Mesenchymal stem cell (in vitro differentiated cells and primary cell): Measurements from ENCODE around the gene ADGRV1.

Experiments used
- DNase-seq: peaks from one replicate; pipeline ENCODE4 v3.0.0-alpha.2; 2013
- H2AFZ ChIP-seq: one replicate; pipeline ENCODE4 v1.6.1; 2013; ENCODE audit warnings: low read depth, mild to moderate bottlenecking, control low read depth, inconsistent platforms, low read length, moderate library complexity
- H2AK5ac ChIP-seq: 2 replicates; pipeline ENCODE4 v1.6.1; 2013; ENCODE audit warnings: low read length, moderate library complexity, mild to moderate bottlenecking, inconsistent platforms; ENCODE audit not compliant: severe bottlenecking
- H2BK120ac ChIP-seq: one replicate; pipeline ENCODE4 v1.6.1; 2013; ENCODE audit warnings: low read depth, mild to moderate bottlenecking, inconsistent platforms, low read length, moderate library complexity
- H2BK12ac ChIP-seq, 2 experiments: one replicate each; pipeline ENCODE4 v1.6.1; 2013; ENCODE audit warnings: inconsistent platforms in 2 of 2, low read length in 2 of 2, mild to moderate bottlenecking in 2 of 2, moderate library complexity in 2 of 2, control low read depth in 1 of 2
- H2BK15ac ChIP-seq: one replicate; pipeline ENCODE4 v1.6.1; 2013; ENCODE audit warnings: mild to moderate bottlenecking, low read depth, inconsistent platforms; ENCODE audit not compliant: poor library complexity, severe bottlenecking
- H2BK5ac ChIP-seq: 2 replicates; pipeline ENCODE4 v1.6.1; 2013; ENCODE audit warnings: low read depth, mild to moderate bottlenecking, low read length, control low read depth, inconsistent platforms; ENCODE audit not compliant: poor library complexity, severe bottlenecking
- H3K14ac ChIP-seq, 2 experiments: one replicate each; pipeline ENCODE4 v1.6.1; 2013; ENCODE audit warnings: inconsistent platforms in 2 of 2, low read length in 2 of 2, control low read depth in 1 of 2, mild to moderate bottlenecking in 1 of 2, moderate library complexity in 1 of 2
- H3K18ac ChIP-seq, 2 experiments: one replicate each; pipeline ENCODE4 v1.6.1; 2013; ENCODE audit warnings: inconsistent platforms in 2 of 2, low read length in 2 of 2, control low read depth in 1 of 2, low read depth in 1 of 2, mild to moderate bottlenecking in 1 of 2
- H3K23ac ChIP-seq, 2 experiments: one replicate each; pipeline ENCODE4 v1.6.1; 2013; ENCODE audit warnings: inconsistent platforms in 2 of 2, low read length in 2 of 2, mild to moderate bottlenecking in 2 of 2, moderate library complexity in 2 of 2, control low read depth in 1 of 2
- H3K27ac ChIP-seq: 2 replicates; pipeline ENCODE4 v1.5.1; 2013; ENCODE audit warnings: mild to moderate bottlenecking, moderate library complexity, low read length, control low read depth, inconsistent platforms; ENCODE audit not compliant: poor library complexity, severe bottlenecking
- H3K27me3 ChIP-seq, 2 experiments: 2 replicates each; pipeline versions ENCODE4 v1.6.1 to v1.7.0; 2013; ENCODE audit warnings: low read length in 2 of 2, mild to moderate bottlenecking in 2 of 2, moderate library complexity in 2 of 2, control low read depth in 1 of 2, inconsistent platforms in 1 of 2; ENCODE audit not compliant: control insufficient read depth in 1 of 2, insufficient read depth in 1 of 2
- H3K36me3 ChIP-seq, 2 experiments: 2 replicates each; pipeline versions ENCODE4 v1.6.1 to v1.7.0; 2013; ENCODE audit warnings: low read length in 2 of 2, control low read depth in 1 of 2, inconsistent platforms in 1 of 2, low read depth in 1 of 2, mild to moderate bottlenecking in 1 of 2; ENCODE audit not compliant: insufficient read depth in 2 of 2, control insufficient read depth in 1 of 2
- H3K4ac ChIP-seq, 2 experiments: one replicate each; pipeline ENCODE4 v1.6.1; 2013; ENCODE audit warnings: inconsistent platforms in 2 of 2, low read length in 2 of 2, mild to moderate bottlenecking in 2 of 2, moderate library complexity in 2 of 2, control low read depth in 1 of 2, low read depth in 1 of 2
- H3K4me1 ChIP-seq: 2 replicates; pipeline ENCODE4 v1.6.1; 2013; ENCODE audit warnings: low read depth, low read length, control low read depth; ENCODE audit not compliant: control insufficient read depth, insufficient read depth
- H3K4me2 ChIP-seq: 2 replicates; pipeline ENCODE4 v1.6.1; 2013; ENCODE audit warnings: low read length, mild to moderate bottlenecking, inconsistent platforms; ENCODE audit not compliant: poor library complexity, severe bottlenecking
- H3K4me3 ChIP-seq, 2 experiments: 2 replicates each; pipeline versions ENCODE4 v1.5.1 to v1.7.0; 2013; ENCODE audit warnings: low read length in 2 of 2, mild to moderate bottlenecking in 2 of 2, control low read depth in 1 of 2, low read depth in 1 of 2; ENCODE audit not compliant: insufficient read depth in 1 of 2
- H3K79me1 ChIP-seq: replicated peaks from 2 replicates; pipeline ENCODE4 v1.6.1; 2013; ENCODE audit warnings: mild to moderate bottlenecking, control low read depth, low read length, inconsistent platforms; ENCODE audit not compliant: poor library complexity, severe bottlenecking
- H3K9ac ChIP-seq: 2 replicates; pipeline ENCODE4 v1.7.0; 2013; ENCODE audit warnings: mild to moderate bottlenecking, low read length, moderate library complexity
- H3K9me3 ChIP-seq: 2 replicates; pipeline ENCODE4 v1.7.0; 2013; ENCODE audit warnings: mild to moderate bottlenecking, low read length; ENCODE audit not compliant: control insufficient read depth
- H4K8ac ChIP-seq: one replicate; pipeline ENCODE4 v1.6.1; 2013; ENCODE audit warnings: inconsistent platforms, mild to moderate bottlenecking, low read length, moderate library complexity
- H4K91ac ChIP-seq: one replicate; pipeline ENCODE4 v1.6.1; 2013; ENCODE audit warnings: mild to moderate bottlenecking, low read length, inconsistent platforms
- WGBS: methylation state at CpG from one replicate; pipeline ENCODE4 v1.1.7; 2013; ENCODE audit warnings: mixed read lengths; 5-methylcytosine and 5-hydroxymethylcytosine counted together

ADGRV1 gene

GRCh38 chr5:91133183-91133582 is 574.6 kb downstream of the ADGRV1 start:
- Histone ChIP-seq H3K4me1 (peaks cover 6% of the 10 kb centered on the region), H4K91ac (no peak overlapping the region), H2BK120ac (no peak overlapping the region), H3K18ac (peak overlapping the region in 1 of 2 experiments; percentile 7), H2BK15ac (no peak overlapping the region), H3K79me1 (no peaks in the 10 kb centered on the region), H3K9ac (no peak overlapping the region), H3K4me2 (no peak overlapping the region), H3K14ac (peak overlapping the region in 1 of 2 experiments; percentile 48), H3K23ac (no peak overlapping the region), H3K27ac (no peak overlapping the region), H2BK12ac (no peak overlapping the region), H3K4me3 (no peak overlapping the region), H2BK5ac (no peak overlapping the region), H3K4ac (no peak overlapping the region), H2AFZ (no peak overlapping the region), H2AK5ac (peak overlapping the region; percentile 37), H3K27me3 (no peaks in the 10 kb centered on the region), H3K36me3 (no peaks in the 10 kb centered on the region), H4K8ac (no peak overlapping the region), H3K9me3 (no peaks in the 10 kb centered on the region)
- DNase-seq = no peak

GRCh38 chr5:91135475-91136248 is 577.1 kb downstream of the ADGRV1 start:
- Histone ChIP-seq H3K23ac (no peak overlapping the region), H2BK15ac (no peak overlapping the region), H3K4ac (no peak overlapping the region), H2AK5ac (peak overlapping the region; percentile 94), H3K27me3 (no peaks in the 10 kb centered on the region), H4K8ac (peak overlapping the region; percentile 42), H3K18ac (peak overlapping the region; percentile 77 to 78), H3K36me3 (no peaks in the 10 kb centered on the region), H3K4me1 (peaks cover 6% of the 10 kb centered on the region), H2BK120ac (no peak overlapping the region), H3K14ac (peak overlapping the region in 1 of 2 experiments; percentile 58), H3K9me3 (no peaks in the 10 kb centered on the region), H3K79me1 (no peaks in the 10 kb centered on the region), H3K27ac (peak overlapping the region; percentile 93), H3K4me2 (no peak overlapping the region), H4K91ac (peak overlapping the region; percentile 56), H3K9ac (no peak overlapping the region), H2BK5ac (peak overlapping the region; percentile 89), H3K4me3 (no peak overlapping the region), H2AFZ (peak overlapping the region; percentile 42), H2BK12ac (peak overlapping the region; percentile 37 to 46)
- DNase-seq = no peak
- WGBS = 75% methylated on average over 3 of the region's 5 CpGs

GRCh38 chr5:91136271-91136670 is 577.7 kb downstream of the ADGRV1 start:
- Histone ChIP-seq H3K23ac (no peak overlapping the region), H4K91ac (no peak overlapping the region), H3K9me3 (no peaks in the 10 kb centered on the region), H2AK5ac (no peak overlapping the region), H3K9ac (no peak overlapping the region), H3K4me3 (no peak overlapping the region), H3K4me1 (peaks cover 6% of the 10 kb centered on the region), H2BK15ac (no peak overlapping the region), H2AFZ (no peak overlapping the region), H3K4ac (no peak overlapping the region), H3K14ac (no peak overlapping the region), H2BK5ac (no peak overlapping the region), H3K27ac (peak overlapping the region; percentile 93), H2BK120ac (no peak overlapping the region), H4K8ac (no peak overlapping the region), H3K18ac (no peak overlapping the region), H3K4me2 (no peak overlapping the region), H3K79me1 (no peaks in the 10 kb centered on the region), H3K36me3 (no peaks in the 10 kb centered on the region), H3K27me3 (no peaks in the 10 kb centered on the region), H2BK12ac (peak overlapping the region in 1 of 2 experiments; percentile 46)
- WGBS = 33% methylated on average over 1 of the region's 1 CpG
- DNase-seq = no peak

GRCh38 chr5:91137647-91138046 is 579.0 kb downstream of the ADGRV1 start:
- no peaks in the 10 kb centered on the region for H3K27me3 ChIP-seq
- WGBS = 99% methylated on average over 3 of the region's 3 CpGs
- no peak overlapping the region for H2AFZ ChIP-seq
- H3K27ac ChIP-seq = no peak overlapping the region
- H3K9me3 ChIP-seq = no peaks in the 10 kb centered on the region
- no peak overlapping the region for H3K4me2 ChIP-seq
- H2AK5ac ChIP-seq = peak overlapping the region; percentile 86
- peak overlapping the region; percentile 14 to 49 for H3K18ac ChIP-seq
- no peak for DNase-seq
- peaks cover 8% of the 10 kb centered on the region for H3K4me1 ChIP-seq
- no peak overlapping the region for H3K14ac ChIP-seq
- H4K8ac ChIP-seq = no peak overlapping the region
- no peak overlapping the region for H2BK12ac ChIP-seq
- no peak overlapping the region for H3K4me3 ChIP-seq
- no peak overlapping the region for H3K9ac ChIP-seq
- H3K4ac ChIP-seq = no peak overlapping the region
- no peak overlapping the region for H2BK5ac ChIP-seq
- H3K79me1 ChIP-seq = no peaks in the 10 kb centered on the region
- H4K91ac ChIP-seq = no peak overlapping the region
- no peak overlapping the region for H3K23ac ChIP-seq
- H2BK120ac ChIP-seq = no peak overlapping the region
- H3K36me3 ChIP-seq = no peaks in the 10 kb centered on the region
- H2BK15ac ChIP-seq = no peak overlapping the region
